ENCODE results near the gene SIPA1L3. TPM values are rescaled to one million over a fixed set of nuclear protein-coding genes. Genes with fewer than 3 reads are reported as not detected.

The SIPA1L3 gene
- polyA plus RNA-seq, 2 of the 4 experiments (the other 2 are of a cell fraction), result 28.9 to 50.6 TPM

DNA sequence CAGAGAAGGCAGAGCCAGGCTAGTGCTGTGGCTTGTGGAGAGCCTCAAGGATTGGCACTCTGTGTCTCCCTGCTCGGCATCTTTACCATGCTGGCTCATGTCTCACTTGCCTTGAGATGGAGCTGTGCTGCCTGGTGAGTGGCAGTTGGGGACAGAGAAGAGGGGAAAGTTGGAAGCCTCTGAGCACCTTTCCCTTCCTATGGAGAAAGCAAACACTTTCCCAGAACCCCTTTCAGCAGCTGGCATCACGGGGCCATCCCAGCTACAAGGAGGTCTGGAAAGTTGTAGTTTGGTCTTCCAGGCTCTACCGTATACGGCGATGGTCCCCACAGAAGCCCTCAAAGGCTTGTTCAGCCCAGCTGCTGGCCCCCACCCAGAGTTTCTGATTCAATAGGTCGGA, 258.3 kb downstream of the SIPA1L3 start:
- POLR2A ChIA-PET, result interaction anchor here (0.5 kb wide), 1 partner anchor 1156 kb away, joined by 5 read pairs; the partner anchor contains the start of gene LRFN1
- TF ChIP-seq, protein P1, sequence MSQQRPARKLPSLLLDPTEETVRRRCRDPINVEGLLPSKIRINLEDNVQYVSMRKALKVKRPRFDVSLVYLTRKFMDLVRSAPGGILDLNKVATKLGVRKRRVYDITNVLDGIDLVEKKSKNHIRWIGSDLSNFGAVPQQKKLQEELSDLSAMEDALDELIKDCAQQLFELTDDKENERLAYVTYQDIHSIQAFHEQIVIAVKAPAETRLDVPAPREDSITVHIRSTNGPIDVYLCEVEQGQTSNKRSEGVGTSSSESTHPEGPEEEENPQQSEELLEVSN (IDR thresholded peaks at IDR 0.05; ENCODE audit: borderline replicate concordance, low read depth), result no peak
- TF ChIP-seq CHD4 (IDR thresholded peaks at IDR 0.05; ENCODE audit: borderline replicate concordance), result no peak
- TF ChIP-seq HMGXB4 (CRISPR knock-in tag; IDR thresholded peaks at IDR 0.05; ENCODE audit: borderline replicate concordance), result no peak
- TF ChIP-seq FOSB (CRISPR knock-in tag; IDR thresholded peaks at IDR 0.05), result no peak
- TF ChIP-seq EHMT2 (IDR thresholded peaks at IDR 0.05; ENCODE audit: low read depth), result no peak
- no peak for TF ChIP-seq RCOR1 (IDR thresholded peaks at IDR 0.05; ENCODE audit: low read depth, low read length)
- TF ChIP-seq MYC (IDR thresholded peaks at IDR 0.05; ENCODE audit: borderline replicate concordance, low read length), result no peak
- TF ChIP-seq CHD2 (IDR thresholded peaks at IDR 0.05; ENCODE audit: low read length, partially characterized antibody), result no peak
- TF ChIP-seq GATA3 (IDR thresholded peaks at IDR 0.05; ENCODE audit: borderline replicate concordance), result no peak
- no peak for TF ChIP-seq USF2 (IDR thresholded peaks at IDR 0.05)
- no peak for TF ChIP-seq ATOH8 (CRISPR knock-in tag; IDR thresholded peaks at IDR 0.05; ENCODE audit: low read depth)
- TF ChIP-seq, protein P2, sequence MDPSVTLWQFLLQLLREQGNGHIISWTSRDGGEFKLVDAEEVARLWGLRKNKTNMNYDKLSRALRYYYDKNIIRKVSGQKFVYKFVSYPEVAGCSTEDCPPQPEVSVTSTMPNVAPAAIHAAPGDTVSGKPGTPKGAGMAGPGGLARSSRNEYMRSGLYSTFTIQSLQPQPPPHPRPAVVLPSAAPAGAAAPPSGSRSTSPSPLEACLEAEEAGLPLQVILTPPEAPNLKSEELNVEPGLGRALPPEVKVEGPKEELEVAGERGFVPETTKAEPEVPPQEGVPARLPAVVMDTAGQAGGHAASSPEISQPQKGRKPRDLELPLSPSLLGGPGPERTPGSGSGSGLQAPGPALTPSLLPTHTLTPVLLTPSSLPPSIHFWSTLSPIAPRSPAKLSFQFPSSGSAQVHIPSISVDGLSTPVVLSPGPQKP (IDR thresholded peaks at IDR 0.05; ENCODE audit: low read depth, low read length), result no peak
- no peak for TF ChIP-seq ZC3H11A (IDR thresholded peaks at IDR 0.05)
- H3K4me3 ChIP-seq, result no peak overlapping the region
- peak in 1 of 2 experiments; percentile 10; a peak in 1 of 6 replicates for ATAC-seq
- no peak for DNase-seq (ENCODE audit: low read depth in 1 of 2, low spot score in 1 of 2)
- CTCF ChIA-PET, result interaction anchor here (0.9 to 2.1 kb wide), 4 partner anchors 15 to 68 kb away, joined by 3 to 8 read pairs (median 4); no protein-coding TSS in a partner anchor
- H3K27ac ChIP-seq, result no peak overlapping the region
- H3K9me3 ChIP-seq, result peaks cover 25% of the 10 kb centered on the region
- FAIRE-seq, result no peak
- H3K4me2 ChIP-seq, result no peak overlapping the region
- WGBS (ENCODE audit: missing lambda C conversion rate), result 96% methylated on average over 6 of the region's 6 CpGs
- no peaks in the 10 kb centered on the region for H3K4me1 ChIP-seq

- Histone ChIP-seq H3K4me1 (no peaks in the 10 kb centered on the region), H3K9me3 (no peaks in the 10 kb centered on the region), H3K4me3 (no peak overlapping the region), H3K27ac (no peak overlapping the region), H3K4me2 (no peak overlapping the region)
- 93% methylated on average over 4 of the region's 4 CpGs for WGBS (ENCODE audit: missing lambda C conversion rate)
- CTCF ChIA-PET, result interaction anchor here (3.8 kb wide), 1 partner anchor 266 kb away, joined by 18 read pairs; no protein-coding TSS in a partner anchor
- DNase-seq (ENCODE audit: low read depth in 1 of 2, low spot score in 1 of 2) (no peak), FAIRE-seq (no peak), ATAC-seq (no peak)
- TF ChIP-seq MAFK (IDR thresholded peaks at IDR 0.05; ENCODE audit: partially characterized antibody), result no peak
- TF ChIP-seq MAX (IDR thresholded peaks at IDR 0.05), result no peak
- no peak for TF ChIP-seq TP53 (CRISPR knock-in tag; IDR thresholded peaks at IDR 0.05)
- POLR2A ChIA-PET, result no interaction called here
Measured at GRCh38 chr19:38168637-38169036, 261.6 kb downstream of the SIPA1L3 start.

DNA sequence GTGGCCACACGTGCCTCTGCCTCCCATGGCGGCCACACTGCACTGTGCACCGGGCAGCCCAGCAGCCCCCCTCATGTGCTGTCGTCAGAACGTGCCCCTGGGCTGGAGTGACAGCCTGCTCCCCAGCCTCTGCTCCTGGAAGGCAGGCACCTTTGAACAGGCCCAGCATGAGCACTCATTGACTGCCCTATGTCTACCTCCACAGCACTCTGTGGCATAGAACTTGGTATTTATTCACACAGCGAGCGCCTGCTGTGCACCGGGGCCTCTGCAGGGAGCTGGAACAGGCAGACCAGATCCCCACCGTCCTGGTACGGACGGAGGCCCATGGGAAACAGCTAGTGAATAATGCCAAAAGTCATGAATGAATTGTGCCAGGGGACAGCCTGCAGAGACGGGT, 263.3 kb downstream of the SIPA1L3 start:
- no peak overlapping the region for H3K4me2 ChIP-seq
- H3K27ac ChIP-seq, result no peak overlapping the region
- H3K4me3 ChIP-seq, result no peak overlapping the region
- POLR2A ChIA-PET, result no interaction called here
- no peaks in the 10 kb centered on the region for H3K4me1 ChIP-seq
- H3K9me3 ChIP-seq, result no peaks in the 10 kb centered on the region
- 93% methylated on average over 12 of the region's 12 CpGs for WGBS (ENCODE audit: missing lambda C conversion rate)
- TF ChIP-seq ZFP36 (IDR thresholded peaks at IDR 0.05; ENCODE audit: borderline replicate concordance, partially characterized antibody) (peak; percentile 3), FOXS1 (CRISPR knock-in tag; IDR thresholded peaks at IDR 0.05) (no peak)
- no peak for FAIRE-seq
- CTCF ChIA-PET, result interaction anchor here (1.4 to 3.8 kb wide), 4 partner anchors 28 to 268 kb away, joined by 3 to 18 read pairs (median 6); no protein-coding TSS in a partner anchor
- ATAC-seq, result peak in 1 of 2 experiments; percentile 6; a peak in 1 of 6 replicates
- DNase-seq (ENCODE audit: low read depth in 1 of 2, low spot score in 1 of 2), result no peak
